HG02610 (cell line): ENCODE results near the gene ARHGAP24.

Experiments
- ATAC-seq: cut with Tn5 transposase; IDR thresholded peaks from one replicate; pipeline ENCODE4 v1.9.1; 2021; ENCODE audit warnings: mild to moderate bottlenecking, moderate library complexity; ENCODE audit not compliant: unreplicated experiment

Gene ARHGAP24

GRCh38 chr4:85577307-85577706 lies 102.4 kb downstream of the ARHGAP24 start:
- no peak for ATAC-seq

GRCh38 chr4:85579942-85580341 lies 105.0 kb downstream of the ARHGAP24 start:
- ATAC-seq = no peak

- no peak for ATAC-seq
Measured at GRCh38 chr4:85580489-85580888, 105.5 kb downstream of the ARHGAP24 start.

GRCh38 chr4:85587952-85588351 lies 113.0 kb downstream of the ARHGAP24 start:
- ATAC-seq = no peak

GRCh38 chr4:85591406-85592098 lies 116.6 kb downstream of the ARHGAP24 start:
- no peak for ATAC-seq

- no peak for ATAC-seq
Measured at GRCh38 chr4:85595098-85595775, 120.3 kb downstream of the ARHGAP24 start.

- no peak for ATAC-seq
Measured at GRCh38 chr4:85595796-85596559, 121.0 kb downstream of the ARHGAP24 start.

- ATAC-seq = no peak
Measured at GRCh38 chr4:85598936-85599335, 124.0 kb downstream of the ARHGAP24 start.

- ATAC-seq = no peak
Measured at GRCh38 chr4:85600501-85600900, 125.6 kb downstream of the ARHGAP24 start.

- peak; percentile 66 for ATAC-seq
Measured at GRCh38 chr4:85603437-85604336, 128.7 kb downstream of the ARHGAP24 start.

GRCh38 chr4:85606505-85606904 lies 131.6 kb downstream of the ARHGAP24 start:
- no peak for ATAC-seq

GRCh38 chr4:85607624-85608023 lies 132.7 kb downstream of the ARHGAP24 start:
- ATAC-seq = peak; percentile 60

- ATAC-seq = peak; percentile 92
Measured at GRCh38 chr4:85610450-85610849, 135.5 kb downstream of the ARHGAP24 start.

GRCh38 chr4:85611661-85612060 lies 136.7 kb downstream of the ARHGAP24 start:
- no peak for ATAC-seq

- no peak for ATAC-seq
Measured at GRCh38 chr4:85613901-85614300, 139.0 kb downstream of the ARHGAP24 start.

GRCh38 chr4:85615952-85616351 lies 141.0 kb downstream of the ARHGAP24 start:
- ATAC-seq = no peak

- ATAC-seq = no peak
Measured at GRCh38 chr4:85617202-85617601, 142.3 kb downstream of the ARHGAP24 start.

GRCh38 chr4:85632981-85633380 lies 158.0 kb downstream of the ARHGAP24 start:
- no peak for ATAC-seq

GRCh38 chr4:85637778-85638177 lies 162.8 kb downstream of the ARHGAP24 start:
- no peak for ATAC-seq

- no peak for ATAC-seq
Measured at GRCh38 chr4:85639946-85640345, 165.0 kb downstream of the ARHGAP24 start.
